ENCODE data around the gene ZNF277. TPM values are rescaled to one million over a fixed set of nuclear protein-coding genes. Genes with fewer than 3 reads are reported as not detected.
A peak's percentile ranks its signal among the peaks of the same experiment; 100 is the strongest.

Gene ZNF277
- total RNA-seq, 1 experiment from 2014 or later: 13.1 TPM

- no peaks in the 10 kb centered on the region for H3K27me3 Mint-ChIP-seq (ENCODE audit: low read depth)
- no peak overlapping the region for H3K23ac ChIP-seq (ENCODE audit: insufficient read length, low read depth, low read length)
- TF ChIP-seq CTCF (conservative IDR thresholded peaks at IDR 0.05): no peak
- H4K5ac ChIP-seq (ENCODE audit: insufficient read length, low read depth, low read length): no peak overlapping the region
- no peak overlapping the region for H2BK120ac ChIP-seq (ENCODE audit: low read depth, low read length, poor library complexity, severe bottlenecking)
- H4K8ac ChIP-seq (replicated peaks; ENCODE audit: insufficient read length, low read depth, low read length): no peak overlapping the region
- no peak overlapping the region for H3K18ac ChIP-seq (ENCODE audit: insufficient read length, low read depth, low read length)
- no peaks in the 10 kb centered on the region for H4K20me1 ChIP-seq (ENCODE audit: control insufficient read depth, insufficient read depth, insufficient read length)
- H2AK5ac ChIP-seq (ENCODE audit: insufficient read length, low read length): no peak overlapping the region
- peaks cover 2% of the 10 kb centered on the region for H3K79me1 ChIP-seq (ENCODE audit: insufficient read depth, low read depth, low read length, poor library complexity, severe bottlenecking)
- H3K23me2 ChIP-seq (ENCODE audit: insufficient read length, low read depth, low read length, poor library complexity, severe bottlenecking): no peaks in the 10 kb centered on the region
- H3K4ac ChIP-seq (ENCODE audit: low read depth, low read length): no peak overlapping the region
- no peak overlapping the region for H2AFZ ChIP-seq (ENCODE audit: low read length)
- no peak overlapping the region for H3K56ac ChIP-seq (ENCODE audit: insufficient read length, low read depth, low read length)
- H3K27ac ChIP-seq (ENCODE audit: insufficient read length, low read depth, low read length): no peak overlapping the region
- H4K91ac ChIP-seq (ENCODE audit: insufficient read length, low read depth, low read length): no peak overlapping the region
- peaks cover 0 to 5% (median 0%) of the 10 kb centered on the region in 3 experiments; a peak in 2 of 7 replicates for H3K36me3 Mint-ChIP-seq (ENCODE audit: insufficient read depth in 1 of 3, low read depth in 3 of 3)
- H3K4me1 ChIP-seq (ENCODE audit: insufficient read depth, low read length): peaks cover 6% of the 10 kb centered on the region; the same call in 1 of the 2 replicates
- no peak overlapping the region for H3K14ac ChIP-seq (ENCODE audit: insufficient read depth, low read length)
- no peak overlapping the region for H2BK12ac ChIP-seq (ENCODE audit: insufficient read length, low read depth, low read length)
- H2BK5ac ChIP-seq (ENCODE audit: insufficient read length, low read length): no peak overlapping the region
- H2BK15ac ChIP-seq (ENCODE audit: low read depth, low read length): no peak overlapping the region
- H3K27ac Mint-ChIP-seq: peak overlapping the region in 2 of 3 experiments; percentile 29 to 77; a peak in 3 of 7 replicates
- H3K9me3 ChIP-seq (ENCODE audit: control insufficient read depth, low read depth, low read length): no peaks in the 10 kb centered on the region
- no peak overlapping the region for H3K4me2 ChIP-seq (ENCODE audit: insufficient read depth, insufficient read length, low read length)
- no peak overlapping the region for H3K4me3 Mint-ChIP-seq
- no CpG with 5 or more reads among the region's 1 CpG for WGBS (ENCODE audit: extremely low coverage, insufficient read length, low lambda C conversion rate)
- DNase-seq: no peak
- H2BK20ac ChIP-seq (ENCODE audit: low read depth, low read length, poor library complexity, severe bottlenecking): no peak overlapping the region
- H3K79me2 ChIP-seq (ENCODE audit: insufficient read depth, low read length): no peaks in the 10 kb centered on the region
- no peaks in the 10 kb centered on the region for H3K27me3 ChIP-seq (ENCODE audit: insufficient read depth, low read length)
- no peaks in the 10 kb centered on the region; a peak in 1 of 5 replicates for H3K9me3 Mint-ChIP-seq
- H3T11ph ChIP-seq (ENCODE audit: low read length): no peak overlapping the region
- H3K4me1 Mint-ChIP-seq: peaks cover 15 to 17% of the 10 kb centered on the region in 2 experiments
- no peak overlapping the region for H3K9ac ChIP-seq (ENCODE audit: extremely low read depth, insufficient read length, low read length)
Measured at GRCh38 chr7:112282476-112283188, 76.1 kb downstream of the ZNF277 start.

Measured in H9 (cell line).